Measurements from ENCODE around the gene OR6Y1.

Gene OR6Y1

GRCh38 chr1:158554352-158554751 is at the start of gene OR6Y1:
Gene OR6Y1, minus strand, starts transcription at chr1:158554405. Its CDS starts 6,300 bp downstream, at chr1:158548105.
- no peak for DNase-seq

DNA sequence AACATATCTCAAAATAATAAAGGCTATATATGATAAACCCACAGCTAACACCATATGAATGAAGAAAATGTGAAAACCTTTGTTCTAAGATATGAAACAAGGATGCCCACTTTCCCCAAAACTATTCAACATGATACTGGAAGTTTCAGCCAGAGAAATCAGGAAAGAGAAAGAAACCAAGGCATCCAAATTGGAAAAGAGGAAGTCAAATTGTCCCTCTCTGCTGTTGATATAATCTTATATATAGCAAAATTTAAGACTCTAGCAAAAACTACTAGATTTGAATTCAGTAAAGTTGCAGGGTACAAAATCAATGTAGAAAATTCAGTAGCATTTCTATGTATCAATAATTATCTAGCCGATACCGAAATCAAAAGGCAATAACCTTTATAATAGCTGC is 46.5 kb upstream of the OR6Y1 start:
- DNase-seq: no peak

DNA sequence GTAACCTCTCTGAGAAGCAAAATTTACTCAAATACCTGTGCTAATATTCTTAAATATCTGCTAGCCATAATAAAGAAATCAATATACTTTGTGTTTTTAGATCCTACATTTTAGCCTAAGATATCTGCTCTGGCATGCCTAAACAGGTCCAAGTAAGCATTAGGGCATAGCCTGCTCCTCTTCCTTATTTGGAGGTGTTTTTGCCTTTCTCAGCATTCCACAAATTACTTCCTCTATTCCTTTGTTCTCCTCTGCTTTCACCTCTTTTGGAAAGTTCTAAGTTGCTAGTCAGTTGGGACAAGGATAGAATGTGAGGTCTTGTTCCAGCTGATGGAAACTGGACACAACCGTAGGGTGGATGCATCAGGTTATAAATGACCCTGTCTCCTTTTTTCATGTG is 32.7 kb upstream of the OR6Y1 start:
- no peak for DNase-seq

GRCh38 chr1:158583962-158584361 is 29.8 kb upstream of the OR6Y1 start:
- DNase-seq: no peak

DNA sequence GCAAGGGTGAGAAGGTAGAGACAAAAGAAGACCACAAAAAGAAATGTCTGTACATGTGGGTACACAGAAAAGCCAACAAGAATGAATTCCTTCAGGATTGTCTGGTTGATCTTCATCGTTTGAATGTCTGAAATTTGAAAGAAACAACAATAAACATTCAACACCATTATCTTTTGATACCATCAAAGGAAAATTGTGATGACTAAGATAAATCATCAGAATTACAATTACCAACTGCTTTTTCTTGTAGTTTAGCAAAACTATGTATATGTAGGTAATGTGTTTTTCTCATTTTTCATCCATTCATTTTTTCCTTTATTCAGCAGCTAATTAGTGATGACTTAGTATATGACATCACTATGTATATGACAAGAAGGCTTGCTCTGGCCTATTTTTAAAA is 25.5 kb upstream of the OR6Y1 start, which contains the start of gene OR10X1:
TSS of gene OR10X1 (minus strand) at position 167 of the 400 bp plus-strand sequence. CDS start at position 167, 0 bp downstream.
- DNase-seq: no peak

DNA sequence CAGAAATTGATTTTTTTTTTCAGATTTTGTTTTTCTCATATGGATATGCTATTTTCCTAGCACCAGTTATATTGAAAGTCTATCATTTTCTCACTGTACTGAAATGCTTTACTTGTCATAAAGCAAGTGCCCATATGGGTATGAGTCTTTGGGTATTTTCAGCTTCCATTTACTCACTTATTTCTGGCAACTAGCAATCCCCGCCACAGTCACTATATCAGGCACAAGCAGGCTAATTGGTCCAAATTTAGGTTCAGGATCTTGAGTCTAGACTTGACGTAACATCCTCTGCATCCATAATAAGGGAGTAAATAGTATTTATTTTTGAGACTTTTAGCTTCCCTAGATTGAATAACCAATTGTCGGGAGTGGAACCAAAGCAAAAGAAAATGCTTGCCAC is 23.4 kb upstream of the OR6Y1 start:
- no peak for DNase-seq

- no peak for DNase-seq
These were observed 18.0 kb upstream of the OR6Y1 start for GRCh38 chr1:158572226-158572625.

- no peak for DNase-seq
These were observed 16.3 kb upstream of the OR6Y1 start, which contains the start of gene OR6P1 for GRCh38 chr1:158570480-158570879. Gene OR6P1, minus strand, starts transcription at chr1:158570580. Its CDS starts 6,976 bp downstream, at chr1:158563604.

DNA sequence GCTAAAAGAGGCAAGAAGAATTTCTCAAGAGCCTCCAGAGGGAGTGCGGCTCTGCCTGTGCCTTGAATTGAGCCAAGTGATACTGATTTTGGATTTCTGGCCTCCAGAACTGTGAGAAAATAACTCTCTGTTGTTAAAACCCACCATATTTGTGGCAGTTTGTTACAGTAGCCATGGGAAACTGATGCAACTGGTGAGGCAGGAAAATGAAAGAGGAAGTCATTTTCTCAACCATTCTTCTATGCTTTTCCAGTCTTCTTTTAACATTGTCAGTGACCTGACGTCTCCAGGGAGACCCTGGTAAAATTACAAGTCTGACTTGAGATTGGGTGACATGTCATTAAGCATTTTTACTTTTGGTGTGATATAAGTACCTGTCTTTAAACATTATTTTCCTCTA is 10.4 kb upstream of the OR6Y1 start:
- DNase-seq: no peak

DNA sequence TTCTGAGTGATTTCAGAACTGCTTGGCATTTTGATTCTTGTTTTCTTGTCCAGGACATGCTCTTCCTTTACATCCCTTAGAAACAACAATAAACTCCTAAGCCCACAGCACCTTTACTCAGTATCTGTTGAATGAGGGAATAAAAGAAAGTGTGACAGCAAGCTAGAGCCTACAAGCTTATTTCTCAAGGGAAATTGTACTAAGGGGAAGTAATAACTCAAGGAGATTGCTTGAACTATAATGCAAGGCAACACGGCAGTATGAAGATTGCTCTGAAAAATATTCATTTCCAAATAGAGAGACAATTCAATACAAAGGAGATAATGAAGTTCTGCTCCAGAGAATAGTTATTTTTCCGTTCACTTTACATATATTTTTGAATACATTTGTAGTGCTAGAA is 9.6 kb upstream of the OR6Y1 start:
- no peak for DNase-seq

- DNase-seq: no peak
These were observed 5.5 kb upstream of the OR6Y1 start for GRCh38 chr1:158559696-158560095.

DNA sequence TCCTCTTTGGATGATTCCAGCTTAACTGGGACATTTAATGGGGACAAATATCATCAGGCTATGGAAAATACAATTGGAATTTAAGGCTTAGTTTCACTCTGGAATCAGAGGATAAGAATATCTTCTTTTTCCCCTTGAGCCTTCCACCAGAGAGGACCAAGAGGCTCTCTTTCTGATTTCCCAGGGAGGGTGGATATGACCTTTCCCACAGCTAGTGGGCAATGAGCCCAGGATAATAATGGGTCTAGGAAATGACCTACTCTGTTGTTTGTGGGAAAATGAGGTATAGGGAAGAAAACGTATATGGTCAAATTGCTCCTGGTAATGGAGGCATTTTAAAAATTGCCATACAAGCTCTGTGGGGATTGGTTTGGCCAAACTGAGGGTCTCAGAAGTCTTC is 1.9 kb downstream of the OR6Y1 start:
- DNase-seq: no peak

DNA sequence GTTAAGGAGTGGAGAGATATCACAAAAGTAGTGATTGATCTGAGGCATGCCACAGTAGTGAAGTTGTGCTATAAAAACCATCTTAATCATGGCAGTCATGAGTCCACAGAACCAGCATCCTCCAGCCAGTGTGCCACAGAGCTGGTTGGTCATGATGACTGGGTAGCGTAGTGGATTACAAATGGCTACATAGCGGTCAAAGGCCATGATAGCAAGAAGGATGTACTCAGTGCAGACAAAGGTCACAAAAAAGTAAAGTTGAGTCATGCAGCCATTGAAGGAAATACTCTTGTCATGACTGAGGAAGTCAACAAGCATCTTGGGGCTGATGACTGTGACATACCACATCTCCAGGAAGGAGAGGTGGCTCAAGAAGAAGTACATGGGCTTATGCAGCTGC is 6.7 kb downstream of the OR6Y1 start:
- DNase-seq: no peak

DNA sequence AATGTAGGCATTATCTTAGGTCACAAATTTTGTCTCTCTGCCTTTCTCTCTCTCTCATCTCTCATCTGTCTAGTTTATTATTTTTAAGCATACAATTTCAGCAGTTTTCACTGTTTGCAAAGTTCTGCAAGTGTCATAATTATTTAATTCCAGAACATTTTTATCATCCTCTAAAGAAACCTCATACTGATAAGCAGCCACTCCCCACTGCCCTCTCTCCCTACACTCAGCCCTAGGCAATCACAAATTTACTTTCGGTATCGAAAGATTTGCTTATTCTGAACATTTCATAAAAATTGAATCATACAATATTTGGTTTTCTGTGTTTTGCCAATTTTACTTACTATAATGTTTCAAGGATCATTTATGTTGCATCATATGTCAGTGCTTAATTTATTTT is 16.6 kb downstream of the OR6Y1 start:
- DNase-seq: no peak

DNA sequence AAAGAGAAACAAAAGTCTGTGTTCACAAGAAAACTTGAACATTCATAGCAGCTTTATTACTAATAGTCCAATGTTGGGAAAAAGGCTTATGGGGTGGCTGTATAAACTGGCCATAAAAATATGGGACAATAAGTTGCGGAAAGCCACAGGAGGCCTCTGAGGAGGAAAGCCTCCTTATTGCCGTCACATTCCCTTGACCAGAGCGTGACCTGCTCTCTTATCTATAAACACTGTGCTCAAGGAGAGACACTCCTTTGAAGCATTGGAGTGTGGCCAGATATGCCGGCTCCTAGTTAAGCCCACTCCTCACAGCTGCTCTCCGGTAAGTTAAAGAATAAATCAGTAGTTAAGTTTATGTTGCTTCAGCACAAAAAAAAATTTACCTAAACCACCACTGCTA is 19.7 kb downstream of the OR6Y1 start:
- no peak for DNase-seq

DNA sequence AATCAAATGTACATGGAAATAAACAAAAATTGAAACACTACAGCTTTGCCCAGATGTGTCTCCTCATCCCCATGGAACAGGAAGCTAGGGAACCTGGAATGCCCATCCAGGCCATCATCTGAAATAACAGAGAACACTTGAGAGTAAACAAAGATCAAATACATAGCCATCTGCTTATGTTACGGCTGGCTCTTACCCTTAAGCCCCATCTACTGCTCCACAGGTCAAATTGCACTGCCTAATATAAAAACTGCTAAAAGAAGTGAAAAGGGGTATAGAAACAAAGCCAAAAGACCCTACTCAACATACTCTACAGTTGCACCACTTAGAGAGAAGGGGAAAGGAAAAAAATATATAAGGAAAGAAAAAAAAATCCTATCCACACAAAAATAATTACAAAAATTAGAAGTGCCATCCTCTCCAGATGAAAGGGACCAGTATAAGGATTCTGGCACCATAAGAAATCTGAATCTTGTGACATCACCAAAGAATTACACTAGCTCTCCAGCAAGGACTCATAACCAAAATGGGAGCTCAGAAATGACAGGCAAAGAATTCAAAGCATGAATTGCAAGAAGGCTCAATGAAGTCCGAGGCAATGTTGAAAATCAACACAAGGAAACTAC is 26.9 kb downstream of the OR6Y1 start:
- DNase-seq: peak; percentile 69

- no peak for DNase-seq
These were observed 32.5 kb downstream of the OR6Y1 start for GRCh38 chr1:158521666-158522058.

- DNase-seq: no peak
These were observed 33.1 kb downstream of the OR6Y1 start for GRCh38 chr1:158520955-158521665.

- DNase-seq: no peak
These were observed 34.2 kb downstream of the OR6Y1 start for GRCh38 chr1:158520021-158520420.

DNA sequence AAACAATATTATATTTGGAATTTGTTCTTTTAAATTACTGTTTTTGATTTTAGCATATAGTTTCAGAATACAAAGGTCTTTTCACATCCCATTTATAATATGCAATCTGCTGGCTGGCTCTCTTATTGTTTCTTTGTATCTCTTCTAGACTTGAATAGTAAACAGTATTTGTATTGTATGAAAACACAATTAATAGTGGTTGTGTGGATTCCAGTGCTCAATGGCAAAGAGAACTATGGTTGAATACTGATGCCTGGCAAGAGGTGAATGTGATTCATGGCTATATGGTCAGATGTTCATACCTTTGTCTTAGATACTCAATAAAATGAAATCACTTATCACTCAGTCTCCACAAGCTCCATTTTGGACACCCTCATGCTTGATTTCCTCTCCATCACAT is 37.2 kb downstream of the OR6Y1 start:
- DNase-seq: no peak

GRCh38 chr1:158509471-158510156 is 44.6 kb downstream of the OR6Y1 start:
- no peak for DNase-seq

DNA sequence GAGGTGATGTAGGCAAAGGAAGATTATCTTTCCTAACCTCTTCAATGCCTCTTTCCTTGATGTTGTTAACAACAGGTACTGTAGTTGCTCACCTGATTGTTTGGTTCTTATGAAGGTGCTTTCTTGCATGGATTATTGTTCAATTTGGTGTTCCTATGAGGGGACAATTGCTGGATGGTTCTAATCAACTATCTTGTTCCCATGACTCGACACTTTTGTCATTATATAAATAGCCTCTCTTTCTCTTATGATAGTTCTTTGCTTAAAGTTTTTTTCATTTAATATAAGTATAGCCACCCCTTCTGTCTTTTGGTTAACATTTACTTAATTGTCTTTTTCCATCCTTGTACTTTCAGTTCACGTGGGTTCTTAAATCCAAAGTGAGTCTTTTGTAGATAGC is 46.7 kb downstream of the OR6Y1 start:
- DNase-seq: no peak

GRCh38 chr1:158506369-158506987 is 47.7 kb downstream of the OR6Y1 start:
- no peak for DNase-seq

- peak; percentile 2 for DNase-seq
These were observed 57.8 kb downstream of the OR6Y1 start for GRCh38 chr1:158496374-158496773.

Data from NCI-H1092 treated with DMSO at 0.1 percent for 48 hours (cell line).